Measurements from ENCODE around the gene VPS33A. TPM values are rescaled to one million over a fixed set of nuclear protein-coding genes. Genes with fewer than 3 reads are reported as not detected.
A peak's percentile ranks its signal among the peaks of the same experiment; 100 is the strongest.

VPS33A gene
- total RNA-seq, 1 donor from 2014 or later: 34.7 TPM

GRCh38 chr12:122250536-122250935, 15.8 kb downstream of the VPS33A start:
- DNase-seq (ENCODE audit: low spot score): no peak

GRCh38 chr12:122250047-122250446, 16.2 kb downstream of the VPS33A start:
- no peak for DNase-seq (ENCODE audit: low spot score)

- no peak for DNase-seq (ENCODE audit: low spot score)
Observed at GRCh38 chr12:122245553-122245952, 20.7 kb downstream of the VPS33A start.

GRCh38 chr12:122244565-122245371, 21.5 kb downstream of the VPS33A start:
- no peak for DNase-seq (ENCODE audit: low spot score)

- no peak for DNase-seq (ENCODE audit: low spot score)
Observed at GRCh38 chr12:122243965-122244364, 22.3 kb downstream of the VPS33A start.

GRCh38 chr12:122238861-122239260, 27.4 kb downstream of the VPS33A start:
- no peak for DNase-seq (ENCODE audit: low spot score)

GRCh38 chr12:122235741-122236140, 30.6 kb downstream of the VPS33A start:
- DNase-seq (ENCODE audit: low spot score): no peak

GRCh38 chr12:122232691-122233090, 33.6 kb downstream of the VPS33A start:
- DNase-seq (ENCODE audit: low spot score): no peak

- no peak for DNase-seq (ENCODE audit: low spot score)
Observed at GRCh38 chr12:122230798-122231197, 35.5 kb downstream of the VPS33A start.

GRCh38 chr12:122228092-122228491, 38.2 kb downstream of the VPS33A start:
- DNase-seq (ENCODE audit: low spot score): no peak

- no peak for DNase-seq (ENCODE audit: low spot score)
Observed at GRCh38 chr12:122227341-122227740, 39.0 kb downstream of the VPS33A start.

- DNase-seq (ENCODE audit: low spot score): no peak
Observed at GRCh38 chr12:122226366-122227125, 39.7 kb downstream of the VPS33A start.

- DNase-seq (ENCODE audit: low spot score): peak; percentile 100
Observed at GRCh38 chr12:122225683-122226365, 40.5 kb downstream of the VPS33A start, which contains the start of gene DIABLO. Gene DIABLO (minus strand): TSS chr12:122226052. CDS start chr12:122226014, 38 bp downstream.

- no peak for DNase-seq (ENCODE audit: low spot score)
Observed at GRCh38 chr12:122216445-122216844, 49.8 kb downstream of the VPS33A start.

GRCh38 chr12:122215771-122216170, 50.5 kb downstream of the VPS33A start:
- no peak for DNase-seq (ENCODE audit: low spot score)

GRCh38 chr12:122208073-122208820, 58.0 kb downstream of the VPS33A start:
- DNase-seq (ENCODE audit: low spot score): no peak

- DNase-seq (ENCODE audit: low spot score): no peak
Observed at GRCh38 chr12:122207391-122207790, 58.9 kb downstream of the VPS33A start.

GRCh38 chr12:122206976-122207375, 59.3 kb downstream of the VPS33A start:
- no peak for DNase-seq (ENCODE audit: low spot score)

- no peak for DNase-seq (ENCODE audit: low spot score)
Observed at GRCh38 chr12:122206111-122206881, 60.0 kb downstream of the VPS33A start.

- DNase-seq (ENCODE audit: low spot score): no peak
Observed at GRCh38 chr12:122205053-122205925, 61.0 kb downstream of the VPS33A start.

Data from umbilical cord (tissue), 2 donors.